ENCODE measurements around the gene EYA3. TPM values are rescaled to one million over a fixed set of nuclear protein-coding genes. Genes with fewer than 3 reads are reported as not detected.

Gene EYA3
- total RNA-seq, 1 donor from 2014 or later, result 9.2 TPM

- DNase-seq, result no peak
Observed at GRCh38 chr1:27967884-27968466, 120.4 kb downstream of the EYA3 start.

GRCh38 chr1:27967106-27967883, 121.1 kb downstream of the EYA3 start:
- no peak for DNase-seq

- DNase-seq, result no peak
Observed at GRCh38 chr1:27966402-27967105, 121.9 kb downstream of the EYA3 start.

- DNase-seq, result no peak
Observed at GRCh38 chr1:27963393-27963792, 125.0 kb downstream of the EYA3 start.

GRCh38 chr1:27961646-27962221, 126.7 kb downstream of the EYA3 start:
- no peak for DNase-seq

GRCh38 chr1:27960762-27961645, 127.4 kb downstream of the EYA3 start:
- DNase-seq, result no peak

- DNase-seq, result peak; percentile 35
Observed at GRCh38 chr1:27959792-27960603, 128.4 kb downstream of the EYA3 start, which contains the start of gene XKR8. TSS of gene XKR8 (plus strand) at chr1:27959973. CDS start at chr1:27960070, 97 bp downstream.

GRCh38 chr1:27958513-27958912, 129.9 kb downstream of the EYA3 start:
- DNase-seq, result no peak

- DNase-seq, result no peak
Observed at GRCh38 chr1:27957655-27958054, 130.8 kb downstream of the EYA3 start.

GRCh38 chr1:27956761-27957160, 131.6 kb downstream of the EYA3 start:
- DNase-seq, result no peak

- DNase-seq, result no peak
Observed at GRCh38 chr1:27955076-27955475, 133.3 kb downstream of the EYA3 start.

- DNase-seq, result no peak
Observed at GRCh38 chr1:27954186-27954585, 134.2 kb downstream of the EYA3 start.

GRCh38 chr1:27952147-27952546, 136.3 kb downstream of the EYA3 start:
- DNase-seq, result no peak

GRCh38 chr1:27951396-27951795, 137.0 kb downstream of the EYA3 start:
- no peak for DNase-seq

GRCh38 chr1:27949027-27949426, 139.4 kb downstream of the EYA3 start:
- no peak for DNase-seq

GRCh38 chr1:27945020-27945419, 143.4 kb downstream of the EYA3 start:
- DNase-seq, result no peak

GRCh38 chr1:27941671-27942540, 146.5 kb downstream of the EYA3 start:
- no peak for DNase-seq

- DNase-seq, result no peak
Observed at GRCh38 chr1:27940870-27941560, 147.4 kb downstream of the EYA3 start.

GRCh38 chr1:27940297-27940696, 148.1 kb downstream of the EYA3 start:
- DNase-seq, result no peak

Measured in occipital lobe (tissue), 2 donors.